HepG2 (cell line): ENCODE results near the gene RASSF7. TPM values are rescaled to one million over a fixed set of nuclear protein-coding genes. Genes with fewer than 3 reads are reported as not detected.
A peak's percentile ranks its signal among the peaks of the same experiment; 100 is the strongest.

Source experiments
- DBP ChIP-seq: sonication (generic); formaldehyde crosslinking; IDR thresholded peaks from 2 replicates; pipeline ENCODE4 v1.4.0; 2020; ENCODE audit warnings: missing genetic modification reagents; ENCODE audit errors: not compliant biosample characterization
- DMAP1 ChIP-seq: IDR thresholded peaks from 2 replicates; pipeline ENCODE4 v1.6.1; 2016
- GPN1 ChIP-seq: sonication (generic); formaldehyde crosslinking; IDR thresholded peaks from 2 replicates; pipeline ENCODE4 v1.5.1; 2020; ENCODE audit warnings: missing genetic modification reagents, borderline replicate concordance
- GZF1 ChIP-seq: sonication (generic); formaldehyde crosslinking; IDR thresholded peaks from 2 replicates; pipeline ENCODE4 v1.5.1; 2020; ENCODE audit warnings: mild to moderate bottlenecking, missing genetic modification reagents
- HNF1B ChIP-seq: sonication (generic); formaldehyde crosslinking; IDR thresholded peaks from 2 replicates; pipeline ENCODE4 v1.5.1; 2020; ENCODE audit warnings: mild to moderate bottlenecking, moderate library complexity, missing genetic modification reagents
- LRRFIP1 ChIP-seq: sonication (generic); formaldehyde crosslinking; conservative IDR thresholded peaks from 2 replicates; pipeline ENCODE4 v1.4.0; 2020; ENCODE audit warnings: missing genetic modification reagents
- NR2F2 ChIP-seq: IDR thresholded peaks from 2 replicates; pipeline ENCODE4 v1.6.1; 2012; ENCODE audit warnings: low read depth, inconsistent platforms, borderline replicate concordance
- ZNF101 ChIP-seq: sonication (generic); formaldehyde crosslinking; IDR thresholded peaks from 2 replicates; pipeline ENCODE4 v1.4.0; 2020; ENCODE audit warnings: mild to moderate bottlenecking, low read depth, missing genetic modification reagents, borderline replicate concordance
- ZNF20 ChIP-seq: sonication (generic); formaldehyde crosslinking; IDR thresholded peaks from 2 replicates; pipeline ENCODE4 v1.4.0; 2020; ENCODE audit warnings: mild to moderate bottlenecking, moderate library complexity, missing genetic modification reagents
- ZNF510 ChIP-seq: sonication (generic); formaldehyde crosslinking; IDR thresholded peaks from 2 replicates; pipeline ENCODE4 v1.4.0; 2020; ENCODE audit warnings: low read depth, mild to moderate bottlenecking, missing genetic modification reagents
- polyA plus RNA-seq, 8 experiments: library from polyadenylated mRNA; depleted of rRNA in 3 of 8; stranded (reverse) in 7 of 8; unstranded in 1 of 8; fragments of >200 nt; fragmentation: Illumina TruSeq in 4 of 8; extraction: Trizol in 4 of 8; gene quantifications; 2 replicates each; pipeline versions ENCODE4 v1.2.1 to v1.2.3, GENCODE V29; 2011 to 2016; ENCODE audit warnings: low read depth in 4 of 8, missing spikeins in 1 of 8, mixed read lengths in 1 of 8; ENCODE audit not compliant: insufficient read depth in 1 of 8
- total RNA-seq, 5 experiments: library from RNA; depleted of rRNA; stranded (reverse); fragments of >200 nt; fragmentation: Illumina TruSeq; extraction: Trizol; gene quantifications; 2 replicates each; pipeline ENCODE4 v1.2.3, GENCODE V29; 2016; ENCODE audit warnings: low read depth in 1 of 5
- TF ChIP-seq, protein P1 (sequence below): sonication (generic); formaldehyde crosslinking; IDR thresholded peaks from 2 replicates; pipeline ENCODE4 v1.5.1; 2020; ENCODE audit warnings: missing genetic modification reagents, mild to moderate bottlenecking, borderline replicate concordance
- TF ChIP-seq, protein P2 (sequence below): sonication (generic); formaldehyde crosslinking; conservative IDR thresholded peaks from 2 replicates; pipeline ENCODE4 v1.5.0; 2020; ENCODE audit warnings: missing genetic modification reagents
- TF ChIP-seq, protein P3 (sequence below): sonication (generic); formaldehyde crosslinking; conservative IDR thresholded peaks from 2 replicates; pipeline ENCODE4 v1.4.0; 2020; ENCODE audit warnings: mild to moderate bottlenecking, missing genetic modification reagents, moderate library complexity
- TF ChIP-seq, protein P4 (sequence below): sonication (generic); formaldehyde crosslinking; IDR thresholded peaks from 2 replicates; pipeline ENCODE4 v1.4.0; 2020; ENCODE audit warnings: missing genetic modification reagents

RASSF7 gene
- total and polyA plus RNA-seq, 2 of the 13 experiments (the other 11 are each of a cell fraction or from before 2014, with no cell fraction given), result 20.2 to 28.6 TPM

GRCh38 chr11:579830-580601, 19.2 kb downstream of the RASSF7 start (continued):
- TF ChIP-seq HNF1B, result no peak
- no peak for TF ChIP-seq LRRFIP1
- TF ChIP-seq, protein P1, sequence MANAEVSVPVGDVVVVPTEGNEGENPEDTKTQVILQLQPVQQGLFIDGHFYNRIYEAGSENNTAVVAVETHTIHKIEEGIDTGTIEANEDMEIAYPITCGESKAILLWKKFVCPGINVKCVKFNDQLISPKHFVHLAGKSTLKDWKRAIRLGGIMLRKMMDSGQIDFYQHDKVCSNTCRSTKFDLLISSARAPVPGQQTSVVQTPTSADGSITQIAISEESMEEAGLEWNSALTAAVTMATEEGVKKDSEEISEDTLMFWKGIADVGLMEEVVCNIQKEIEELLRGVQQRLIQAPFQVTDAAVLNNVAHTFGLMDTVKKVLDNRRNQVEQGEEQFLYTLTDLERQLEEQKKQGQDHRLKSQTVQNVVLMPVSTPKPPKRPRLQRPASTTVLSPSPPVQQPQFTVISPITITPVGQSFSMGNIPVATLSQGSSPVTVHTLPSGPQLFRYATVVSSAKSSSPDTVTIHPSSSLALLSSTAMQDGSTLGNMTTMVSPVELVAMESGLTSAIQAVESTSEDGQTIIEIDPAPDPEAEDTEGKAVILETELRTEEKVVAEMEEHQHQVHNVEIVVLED, result no peak
- peak; percentile 64 for TF ChIP-seq DMAP1 (CRISPR knock-in tag)
- TF ChIP-seq, protein P2, sequence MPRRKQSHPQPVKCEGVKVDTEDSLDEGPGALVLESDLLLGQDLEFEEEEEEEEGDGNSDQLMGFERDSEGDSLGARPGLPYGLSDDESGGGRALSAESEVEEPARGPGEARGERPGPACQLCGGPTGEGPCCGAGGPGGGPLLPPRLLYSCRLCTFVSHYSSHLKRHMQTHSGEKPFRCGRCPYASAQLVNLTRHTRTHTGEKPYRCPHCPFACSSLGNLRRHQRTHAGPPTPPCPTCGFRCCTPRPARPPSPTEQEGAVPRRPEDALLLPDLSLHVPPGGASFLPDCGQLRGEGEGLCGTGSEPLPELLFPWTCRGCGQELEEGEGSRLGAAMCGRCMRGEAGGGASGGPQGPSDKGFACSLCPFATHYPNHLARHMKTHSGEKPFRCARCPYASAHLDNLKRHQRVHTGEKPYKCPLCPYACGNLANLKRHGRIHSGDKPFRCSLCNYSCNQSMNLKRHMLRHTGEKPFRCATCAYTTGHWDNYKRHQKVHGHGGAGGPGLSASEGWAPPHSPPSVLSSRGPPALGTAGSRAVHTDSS (CRISPR knock-in tag), result no peak
- TF ChIP-seq DBP (CRISPR knock-in tag), result no peak
- TF ChIP-seq NR2F2, result peak; percentile 57; the same call in 1 of the 2 replicates
- TF ChIP-seq ZNF101 (CRISPR knock-in tag), result no peak
- TF ChIP-seq, protein P3, sequence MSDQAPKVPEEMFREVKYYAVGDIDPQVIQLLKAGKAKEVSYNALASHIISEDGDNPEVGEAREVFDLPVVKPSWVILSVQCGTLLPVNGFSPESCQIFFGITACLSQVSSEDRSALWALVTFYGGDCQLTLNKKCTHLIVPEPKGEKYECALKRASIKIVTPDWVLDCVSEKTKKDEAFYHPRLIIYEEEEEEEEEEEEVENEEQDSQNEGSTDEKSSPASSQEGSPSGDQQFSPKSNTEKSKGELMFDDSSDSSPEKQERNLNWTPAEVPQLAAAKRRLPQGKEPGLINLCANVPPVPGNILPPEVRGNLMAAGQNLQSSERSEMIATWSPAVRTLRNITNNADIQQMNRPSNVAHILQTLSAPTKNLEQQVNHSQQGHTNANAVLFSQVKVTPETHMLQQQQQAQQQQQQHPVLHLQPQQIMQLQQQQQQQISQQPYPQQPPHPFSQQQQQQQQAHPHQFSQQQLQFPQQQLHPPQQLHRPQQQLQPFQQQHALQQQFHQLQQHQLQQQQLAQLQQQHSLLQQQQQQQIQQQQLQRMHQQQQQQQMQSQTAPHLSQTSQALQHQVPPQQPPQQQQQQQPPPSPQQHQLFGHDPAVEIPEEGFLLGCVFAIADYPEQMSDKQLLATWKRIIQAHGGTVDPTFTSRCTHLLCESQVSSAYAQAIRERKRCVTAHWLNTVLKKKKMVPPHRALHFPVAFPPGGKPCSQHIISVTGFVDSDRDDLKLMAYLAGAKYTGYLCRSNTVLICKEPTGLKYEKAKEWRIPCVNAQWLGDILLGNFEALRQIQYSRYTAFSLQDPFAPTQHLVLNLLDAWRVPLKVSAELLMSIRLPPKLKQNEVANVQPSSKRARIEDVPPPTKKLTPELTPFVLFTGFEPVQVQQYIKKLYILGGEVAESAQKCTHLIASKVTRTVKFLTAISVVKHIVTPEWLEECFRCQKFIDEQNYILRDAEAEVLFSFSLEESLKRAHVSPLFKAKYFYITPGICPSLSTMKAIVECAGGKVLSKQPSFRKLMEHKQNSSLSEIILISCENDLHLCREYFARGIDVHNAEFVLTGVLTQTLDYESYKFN (CRISPR knock-in tag), result peak; percentile 77
- TF ChIP-seq, protein P4, sequence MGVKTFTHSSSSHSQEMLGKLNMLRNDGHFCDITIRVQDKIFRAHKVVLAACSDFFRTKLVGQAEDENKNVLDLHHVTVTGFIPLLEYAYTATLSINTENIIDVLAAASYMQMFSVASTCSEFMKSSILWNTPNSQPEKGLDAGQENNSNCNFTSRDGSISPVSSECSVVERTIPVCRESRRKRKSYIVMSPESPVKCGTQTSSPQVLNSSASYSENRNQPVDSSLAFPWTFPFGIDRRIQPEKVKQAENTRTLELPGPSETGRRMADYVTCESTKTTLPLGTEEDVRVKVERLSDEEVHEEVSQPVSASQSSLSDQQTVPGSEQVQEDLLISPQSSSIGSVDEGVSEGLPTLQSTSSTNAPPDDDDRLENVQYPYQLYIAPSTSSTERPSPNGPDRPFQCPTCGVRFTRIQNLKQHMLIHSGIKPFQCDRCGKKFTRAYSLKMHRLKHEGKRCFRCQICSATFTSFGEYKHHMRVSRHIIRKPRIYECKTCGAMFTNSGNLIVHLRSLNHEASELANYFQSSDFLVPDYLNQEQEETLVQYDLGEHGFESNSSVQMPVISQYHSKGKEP (CRISPR knock-in tag), result no peak
- no peak for TF ChIP-seq ZNF510 (CRISPR knock-in tag)
- no peak for TF ChIP-seq GPN1 (CRISPR knock-in tag)
- TF ChIP-seq ZNF20 (CRISPR knock-in tag), result no peak
- TF ChIP-seq GZF1 (CRISPR knock-in tag), result peak; percentile 59; the same call in 1 of the 2 replicates
